ENCODE measurements around the gene DPM3. TPM values are rescaled to one million over a fixed set of nuclear protein-coding genes. Genes with fewer than 3 reads are reported as not detected.

Gene DPM3
- total and polyA plus RNA-seq, 9 of the 15 experiments (the other 6 are each of a cell fraction or from before 2014, with no cell fraction given): 3.7 to 120 (median 36.4) TPM

DNA sequence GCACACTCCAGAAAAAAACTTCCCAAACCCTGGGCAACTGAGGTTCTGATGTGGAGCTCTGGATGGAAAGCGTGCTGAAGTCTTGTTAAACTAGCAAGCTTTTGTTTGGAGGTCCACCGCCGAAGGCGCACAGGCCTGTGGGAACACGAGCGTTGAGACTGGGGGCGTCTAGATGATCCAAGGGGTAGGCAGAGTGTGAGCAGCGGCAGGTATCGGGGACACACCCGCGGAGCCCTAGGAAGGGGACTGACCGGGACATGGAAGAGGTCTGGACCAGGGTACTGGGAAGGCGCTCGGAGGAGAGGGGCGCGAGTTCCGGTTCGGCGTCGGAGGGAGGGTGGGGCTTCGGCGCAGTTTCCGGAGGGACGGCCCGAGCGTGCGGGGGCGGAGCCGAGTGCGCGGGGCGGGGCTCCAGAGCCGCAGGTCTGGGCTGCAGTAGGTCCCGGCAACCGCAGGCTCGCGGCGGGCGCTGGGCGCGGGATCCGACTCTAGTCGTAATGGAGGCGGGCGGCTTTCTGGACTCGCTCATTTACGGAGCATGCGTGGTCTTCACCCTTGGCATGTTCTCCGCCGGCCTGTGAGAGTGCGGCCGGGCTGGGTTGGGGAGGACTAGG is 4.8 kb downstream of the DPM3 start, which contains the start of gene SLC50A1 (continued):
- TF ChIP-seq, protein P1, sequence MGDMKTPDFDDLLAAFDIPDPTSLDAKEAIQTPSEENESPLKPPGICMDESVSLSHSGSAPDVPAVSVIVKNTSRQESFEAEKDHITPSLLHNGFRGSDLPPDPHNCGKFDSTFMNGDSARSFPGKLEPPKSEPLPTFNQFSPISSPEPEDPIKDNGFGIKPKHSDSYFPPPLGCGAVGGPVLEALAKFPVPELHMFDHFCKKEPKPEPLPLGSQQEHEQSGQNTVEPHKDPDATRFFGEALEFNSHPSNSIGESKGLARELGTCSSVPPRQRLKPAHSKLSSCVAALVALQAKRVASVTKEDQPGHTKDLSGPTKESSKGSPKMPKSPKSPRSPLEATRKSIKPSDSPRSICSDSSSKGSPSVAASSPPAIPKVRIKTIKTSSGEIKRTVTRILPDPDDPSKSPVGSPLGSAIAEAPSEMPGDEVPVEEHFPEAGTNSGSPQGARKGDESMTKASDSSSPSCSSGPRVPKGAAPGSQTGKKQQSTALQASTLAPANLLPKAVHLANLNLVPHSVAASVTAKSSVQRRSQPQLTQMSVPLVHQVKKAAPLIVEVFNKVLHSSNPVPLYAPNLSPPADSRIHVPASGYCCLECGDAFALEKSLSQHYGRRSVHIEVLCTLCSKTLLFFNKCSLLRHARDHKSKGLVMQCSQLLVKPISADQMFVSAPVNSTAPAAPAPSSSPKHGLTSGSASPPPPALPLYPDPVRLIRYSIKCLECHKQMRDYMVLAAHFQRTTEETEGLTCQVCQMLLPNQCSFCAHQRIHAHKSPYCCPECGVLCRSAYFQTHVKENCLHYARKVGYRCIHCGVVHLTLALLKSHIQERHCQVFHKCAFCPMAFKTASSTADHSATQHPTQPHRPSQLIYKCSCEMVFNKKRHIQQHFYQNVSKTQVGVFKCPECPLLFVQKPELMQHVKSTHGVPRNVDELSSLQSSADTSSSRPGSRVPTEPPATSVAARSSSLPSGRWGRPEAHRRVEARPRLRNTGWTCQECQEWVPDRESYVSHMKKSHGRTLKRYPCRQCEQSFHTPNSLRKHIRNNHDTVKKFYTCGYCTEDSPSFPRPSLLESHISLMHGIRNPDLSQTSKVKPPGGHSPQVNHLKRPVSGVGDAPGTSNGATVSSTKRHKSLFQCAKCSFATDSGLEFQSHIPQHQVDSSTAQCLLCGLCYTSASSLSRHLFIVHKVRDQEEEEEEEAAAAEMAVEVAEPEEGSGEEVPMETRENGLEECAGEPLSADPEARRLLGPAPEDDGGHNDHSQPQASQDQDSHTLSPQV (IDR thresholded peaks at IDR 0.05): peak; percentile 64
- TF ChIP-seq POLR2B (IDR thresholded peaks at IDR 0.05; ENCODE audit: low read depth, partially characterized antibody) (peak; percentile 91), ZZZ3 (IDR thresholded peaks at IDR 0.05) (no peak), TRIM24 (IDR thresholded peaks at IDR 0.05) (no peak), MXI1 (IDR thresholded peaks at IDR 0.05; ENCODE audit: low read depth, low read length) (peak; percentile 18; the same call in 1 of the 2 replicates), L3MBTL2 (IDR thresholded peaks at IDR 0.05) (peak; percentile 79), ATF1 (CRISPR knock-in tag; IDR thresholded peaks at IDR 0.05) (no peak), ATF1 (tag; IDR thresholded peaks at IDR 0.05) (peak; percentile 90), RBM39 (optimal IDR thresholded peaks at IDR 0.05; ENCODE audit: low read depth, low read length) (no peak), ZNF239 (CRISPR knock-in tag; IDR thresholded peaks at IDR 0.05) (no peak), RHOXF2B (CRISPR knock-in tag; conservative IDR thresholded peaks at IDR 0.05) (0 out of 2 replicates have a peak, but pooled peaks have one; percentile 38), TAF9B (IDR thresholded peaks at IDR 0.05; ENCODE audit: partially characterized antibody) (peak; percentile 80), CBX1 (IDR thresholded peaks at IDR 0.05; ENCODE audit: low read depth) (0 out of 2 replicates have a peak, but pooled peaks have one; percentile 39), ZNF12 (CRISPR knock-in tag; IDR thresholded peaks at IDR 0.05) (no peak), NFXL1 (CRISPR knock-in tag; IDR thresholded peaks at IDR 0.05) (no peak)
- TF ChIP-seq, protein P2, sequence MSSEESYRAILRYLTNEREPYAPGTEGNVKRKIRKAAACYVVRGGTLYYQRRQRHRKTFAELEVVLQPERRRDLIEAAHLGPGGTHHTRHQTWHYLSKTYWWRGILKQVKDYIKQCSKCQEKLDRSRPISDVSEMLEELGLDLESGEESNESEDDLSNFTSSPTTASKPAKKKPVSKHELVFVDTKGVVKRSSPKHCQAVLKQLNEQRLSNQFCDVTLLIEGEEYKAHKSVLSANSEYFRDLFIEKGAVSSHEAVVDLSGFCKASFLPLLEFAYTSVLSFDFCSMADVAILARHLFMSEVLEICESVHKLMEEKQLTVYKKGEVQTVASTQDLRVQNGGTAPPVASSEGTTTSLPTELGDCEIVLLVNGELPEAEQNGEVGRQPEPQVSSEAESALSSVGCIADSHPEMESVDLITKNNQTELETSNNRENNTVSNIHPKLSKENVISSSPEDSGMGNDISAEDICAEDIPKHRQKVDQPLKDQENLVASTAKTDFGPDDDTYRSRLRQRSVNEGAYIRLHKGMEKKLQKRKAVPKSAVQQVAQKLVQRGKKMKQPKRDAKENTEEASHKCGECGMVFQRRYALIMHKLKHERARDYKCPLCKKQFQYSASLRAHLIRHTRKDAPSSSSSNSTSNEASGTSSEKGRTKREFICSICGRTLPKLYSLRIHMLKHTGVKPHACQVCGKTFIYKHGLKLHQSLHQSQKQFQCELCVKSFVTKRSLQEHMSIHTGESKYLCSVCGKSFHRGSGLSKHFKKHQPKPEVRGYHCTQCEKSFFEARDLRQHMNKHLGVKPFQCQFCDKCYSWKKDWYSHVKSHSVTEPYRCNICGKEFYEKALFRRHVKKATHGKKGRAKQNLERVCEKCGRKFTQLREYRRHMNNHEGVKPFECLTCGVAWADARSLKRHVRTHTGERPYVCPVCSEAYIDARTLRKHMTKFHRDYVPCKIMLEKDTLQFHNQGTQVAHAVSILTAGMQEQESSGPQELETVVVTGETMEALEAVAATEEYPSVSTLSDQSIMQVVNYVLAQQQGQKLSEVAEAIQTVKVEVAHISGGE (CRISPR knock-in tag; IDR thresholded peaks at IDR 0.05): peak in 2 of 3 experiments; percentile 22 to 87; a peak in 2 of 6 replicates
- TF ChIP-seq, protein P3, sequence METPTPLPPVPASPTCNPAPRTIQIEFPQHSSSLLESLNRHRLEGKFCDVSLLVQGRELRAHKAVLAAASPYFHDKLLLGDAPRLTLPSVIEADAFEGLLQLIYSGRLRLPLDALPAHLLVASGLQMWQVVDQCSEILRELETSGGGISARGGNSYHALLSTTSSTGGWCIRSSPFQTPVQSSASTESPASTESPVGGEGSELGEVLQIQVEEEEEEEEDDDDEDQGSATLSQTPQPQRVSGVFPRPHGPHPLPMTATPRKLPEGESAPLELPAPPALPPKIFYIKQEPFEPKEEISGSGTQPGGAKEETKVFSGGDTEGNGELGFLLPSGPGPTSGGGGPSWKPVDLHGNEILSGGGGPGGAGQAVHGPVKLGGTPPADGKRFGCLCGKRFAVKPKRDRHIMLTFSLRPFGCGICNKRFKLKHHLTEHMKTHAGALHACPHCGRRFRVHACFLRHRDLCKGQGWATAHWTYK (CRISPR knock-in tag; IDR thresholded peaks at IDR 0.05): peak; percentile 14; the same call in 1 of the 2 replicates
- TF ChIP-seq, protein P4, sequence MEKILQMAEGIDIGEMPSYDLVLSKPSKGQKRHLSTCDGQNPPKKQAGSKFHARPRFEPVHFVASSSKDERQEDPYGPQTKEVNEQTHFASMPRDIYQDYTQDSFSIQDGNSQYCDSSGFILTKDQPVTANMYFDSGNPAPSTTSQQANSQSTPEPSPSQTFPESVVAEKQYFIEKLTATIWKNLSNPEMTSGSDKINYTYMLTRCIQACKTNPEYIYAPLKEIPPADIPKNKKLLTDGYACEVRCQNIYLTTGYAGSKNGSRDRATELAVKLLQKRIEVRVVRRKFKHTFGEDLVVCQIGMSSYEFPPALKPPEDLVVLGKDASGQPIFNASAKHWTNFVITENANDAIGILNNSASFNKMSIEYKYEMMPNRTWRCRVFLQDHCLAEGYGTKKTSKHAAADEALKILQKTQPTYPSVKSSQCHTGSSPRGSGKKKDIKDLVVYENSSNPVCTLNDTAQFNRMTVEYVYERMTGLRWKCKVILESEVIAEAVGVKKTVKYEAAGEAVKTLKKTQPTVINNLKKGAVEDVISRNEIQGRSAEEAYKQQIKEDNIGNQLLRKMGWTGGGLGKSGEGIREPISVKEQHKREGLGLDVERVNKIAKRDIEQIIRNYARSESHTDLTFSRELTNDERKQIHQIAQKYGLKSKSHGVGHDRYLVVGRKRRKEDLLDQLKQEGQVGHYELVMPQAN (IDR thresholded peaks at IDR 0.05; ENCODE audit: borderline replicate concordance): peak; percentile 42; the same call in 1 of the 2 replicates

Measured in K562 (cell line).